ENCODE measurements around the gene CPSF7.

CPSF7 gene

DNA sequence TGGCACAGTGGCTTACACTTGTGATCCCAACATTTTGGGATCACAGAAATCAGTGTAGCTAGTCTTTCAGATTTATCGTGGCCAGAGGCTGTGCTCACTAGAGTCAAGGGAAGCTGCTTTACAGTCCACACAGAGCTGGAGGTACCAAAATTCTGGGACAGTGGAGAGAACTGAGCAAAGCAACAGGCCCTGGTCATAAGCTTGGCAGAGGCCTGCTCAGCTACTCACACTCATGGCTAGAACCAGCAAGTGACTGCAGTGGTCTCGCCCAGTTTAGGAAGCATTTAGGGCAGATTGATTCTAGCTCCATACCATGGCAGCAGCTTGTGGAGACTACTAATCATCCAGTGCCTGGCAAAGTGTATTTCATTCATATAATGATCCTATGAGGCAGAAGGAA, 28.6 kb downstream of the CPSF7 start:
- no CpG with 5 or more reads among the region's 2 CpGs for WGBS, 2 donors (ENCODE audit: extremely low coverage in 2 of 2, insufficient read length in 2 of 2, insufficient replicate concordance in 1 of 2)
- Histone ChIP-seq H3K9me3 (replicated peaks in 1 of 2; ENCODE audit: control insufficient read depth in 2 of 2, insufficient read depth in 1 of 2, low read depth in 1 of 2, low read length in 2 of 2) (no peaks in the 10 kb centered on the region), H2BK15ac (ENCODE audit: low read length) (no peak overlapping the region), H3K27ac (replicated peaks; ENCODE audit: low read length) (no peak overlapping the region), H3K4me2 (ENCODE audit: insufficient read depth, low read length, poor library complexity, severe bottlenecking) (no peak overlapping the region), H3K27me3 (ENCODE audit: control insufficient read depth in 3 of 3, insufficient read depth in 3 of 3, low read depth in 1 of 3, low read length in 3 of 3) (no peaks in the 10 kb centered on the region), H2AK5ac (ENCODE audit: low read depth, low read length) (no peak overlapping the region), H3K4me3 (ENCODE audit: low read length in 2 of 2) (no peak overlapping the region), H3K9ac (ENCODE audit: low read depth, low read length, poor library complexity) (no peak overlapping the region), H3K14ac (ENCODE audit: low read length) (no peak overlapping the region), H3K23ac (ENCODE audit: low read depth, low read length, poor library complexity) (no peak overlapping the region), H2BK12ac (ENCODE audit: low read length) (no peak overlapping the region), H2BK120ac (ENCODE audit: low read depth, low read length) (no peak overlapping the region), H3K18ac (ENCODE audit: low read length) (no peak overlapping the region), H2AFZ (ENCODE audit: low read length) (no peak overlapping the region), H3K4ac (ENCODE audit: low read length) (no peak overlapping the region), H3K79me1 (ENCODE audit: low read depth, low read length) (peaks cover 1% of the 10 kb centered on the region), H4K8ac (ENCODE audit: low read depth, low read length) (no peak overlapping the region), H2BK5ac (ENCODE audit: low read length) (no peak overlapping the region), H4K91ac (ENCODE audit: low read depth, low read length, poor library complexity) (no peak overlapping the region), H3K4me1 (ENCODE audit: control insufficient read depth in 2 of 2, insufficient read depth in 1 of 2, low read depth in 1 of 2, low read length in 2 of 2) (no peaks in the 10 kb centered on the region), H3K36me3 (replicated peaks in 1 of 2; ENCODE audit: control insufficient read depth in 2 of 2, insufficient read depth in 2 of 2, low read length in 2 of 2) (peaks cover 40 to 85% of the 10 kb centered on the region in 2 donors)
- no peak for DNase-seq (ENCODE audit: low spot score)

DNA sequence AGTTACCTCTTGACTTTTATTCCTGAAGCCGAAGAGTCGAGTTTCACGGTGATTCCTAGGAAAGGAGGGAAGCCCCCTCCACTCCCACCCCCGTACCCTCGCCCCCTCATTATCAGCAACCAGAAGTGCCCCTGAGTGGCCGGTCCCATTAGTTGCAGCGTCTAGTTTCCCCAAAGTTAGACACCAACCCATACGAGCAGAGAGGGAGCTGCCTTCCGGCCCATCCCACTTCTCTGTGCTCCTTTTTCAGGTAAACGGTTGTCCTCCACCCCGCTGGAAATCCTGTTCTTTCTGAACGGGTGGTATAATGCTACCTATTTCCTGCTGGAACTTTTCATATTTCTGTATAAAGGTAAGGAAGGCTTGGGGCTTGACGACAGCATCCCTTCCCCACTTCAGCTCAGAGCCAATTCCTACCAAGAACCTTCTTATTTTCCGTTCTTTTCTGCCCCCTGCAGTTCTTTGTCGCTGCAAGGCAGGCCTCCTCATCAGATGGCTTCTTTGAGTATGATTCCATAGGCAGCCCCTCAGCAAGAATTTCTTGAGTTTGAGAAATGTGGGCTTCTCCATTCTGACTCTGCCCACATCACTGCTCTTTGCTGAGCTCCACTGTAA, 36.7 kb downstream of the CPSF7 start:
- H2BK15ac ChIP-seq (ENCODE audit: low read length) = no peak overlapping the region
- no peak overlapping the region for H3K23ac ChIP-seq (ENCODE audit: low read depth, low read length, poor library complexity)
- peaks cover 0 to 2% (median 0%) of the 10 kb centered on the region in 3 experiments for H3K27me3 ChIP-seq (ENCODE audit: control insufficient read depth in 3 of 3, insufficient read depth in 3 of 3, low read depth in 1 of 3, low read length in 3 of 3)
- no peak overlapping the region for H2BK120ac ChIP-seq (ENCODE audit: low read depth, low read length)
- peak overlapping the region; percentile 93 for H3K9ac ChIP-seq (ENCODE audit: low read depth, low read length, poor library complexity)
- H3K4ac ChIP-seq (ENCODE audit: low read length) = no peak overlapping the region
- H2AK5ac ChIP-seq (ENCODE audit: low read depth, low read length) = no peak overlapping the region
- H2BK5ac ChIP-seq (ENCODE audit: low read length) = no peak overlapping the region
- no peak overlapping the region for H4K91ac ChIP-seq (ENCODE audit: low read depth, low read length, poor library complexity)
- peak overlapping the region; percentile 90 for H3K4me2 ChIP-seq (ENCODE audit: insufficient read depth, low read length, poor library complexity, severe bottlenecking)
- H3K14ac ChIP-seq (ENCODE audit: low read length) = no peak overlapping the region
- peak overlapping the region; percentile 92 for H2AFZ ChIP-seq (ENCODE audit: low read length)
- no peak overlapping the region for H4K8ac ChIP-seq (ENCODE audit: low read depth, low read length)
- H3K36me3 ChIP-seq (replicated peaks in 1 of 2; ENCODE audit: control insufficient read depth in 2 of 2, insufficient read depth in 2 of 2, low read length in 2 of 2) = peaks cover 9 to 34% of the 10 kb centered on the region in 2 donors
- H3K27ac ChIP-seq (replicated peaks; ENCODE audit: low read length) = no peak overlapping the region
- DNase-seq (ENCODE audit: low spot score) = peak; percentile 11
- no peaks in the 10 kb centered on the region for H3K79me1 ChIP-seq (ENCODE audit: low read depth, low read length)
- WGBS, 2 donors (ENCODE audit: extremely low coverage in 2 of 2, insufficient read length in 2 of 2, insufficient replicate concordance in 1 of 2) = no CpG with 5 or more reads among the region's 15 CpGs
- peaks cover 3 to 8% of the 10 kb centered on the region in 2 donors for H3K9me3 ChIP-seq (replicated peaks in 1 of 2; ENCODE audit: control insufficient read depth in 2 of 2, insufficient read depth in 1 of 2, low read depth in 1 of 2, low read length in 2 of 2)
- peak overlapping the region; percentile 77 to 87 for H3K4me3 ChIP-seq (ENCODE audit: low read length in 2 of 2)
- H2BK12ac ChIP-seq (ENCODE audit: low read length) = no peak overlapping the region
- H3K4me1 ChIP-seq (ENCODE audit: control insufficient read depth in 2 of 2, insufficient read depth in 1 of 2, low read depth in 1 of 2, low read length in 2 of 2) = peaks cover 0 to 2% of the 10 kb centered on the region in 2 donors
- H3K18ac ChIP-seq (ENCODE audit: low read length) = no peak overlapping the region

- Histone ChIP-seq H2BK15ac (ENCODE audit: low read length) (no peak overlapping the region), H2BK120ac (ENCODE audit: low read depth, low read length) (no peak overlapping the region), H3K79me1 (ENCODE audit: low read depth, low read length) (no peaks in the 10 kb centered on the region), H3K4me3 (ENCODE audit: low read length in 2 of 2) (no peak overlapping the region), H3K18ac (ENCODE audit: low read length) (no peak overlapping the region), H4K8ac (ENCODE audit: low read depth, low read length) (no peak overlapping the region), H3K9ac (ENCODE audit: low read depth, low read length, poor library complexity) (no peak overlapping the region), H3K27me3 (ENCODE audit: control insufficient read depth in 3 of 3, insufficient read depth in 3 of 3, low read depth in 1 of 3, low read length in 3 of 3) (peaks cover 0 to 2% (median 0%) of the 10 kb centered on the region in 3 experiments), H3K4me1 (ENCODE audit: control insufficient read depth in 2 of 2, insufficient read depth in 1 of 2, low read depth in 1 of 2, low read length in 2 of 2) (peaks cover 0 to 2% of the 10 kb centered on the region in 2 donors), H3K14ac (ENCODE audit: low read length) (no peak overlapping the region), H2AFZ (ENCODE audit: low read length) (no peak overlapping the region), H2BK12ac (ENCODE audit: low read length) (no peak overlapping the region), H3K9me3 (replicated peaks in 1 of 2; ENCODE audit: control insufficient read depth in 2 of 2, insufficient read depth in 1 of 2, low read depth in 1 of 2, low read length in 2 of 2) (peaks cover 3 to 8% of the 10 kb centered on the region in 2 donors), H3K36me3 (replicated peaks in 1 of 2; ENCODE audit: control insufficient read depth in 2 of 2, insufficient read depth in 2 of 2, low read length in 2 of 2) (peaks cover 3 to 12% of the 10 kb centered on the region in 2 donors), H3K27ac (replicated peaks; ENCODE audit: low read length) (no peak overlapping the region), H3K4me2 (ENCODE audit: insufficient read depth, low read length, poor library complexity, severe bottlenecking) (no peak overlapping the region), H3K4ac (ENCODE audit: low read length) (no peak overlapping the region), H2BK5ac (ENCODE audit: low read length) (no peak overlapping the region), H4K91ac (ENCODE audit: low read depth, low read length, poor library complexity) (no peak overlapping the region), H3K23ac (ENCODE audit: low read depth, low read length, poor library complexity) (no peak overlapping the region), H2AK5ac (ENCODE audit: low read depth, low read length) (no peak overlapping the region)
- no peak for DNase-seq (ENCODE audit: low spot score)
- no CpG with 5 or more reads among the region's 1 CpG for WGBS, 2 donors (ENCODE audit: extremely low coverage in 2 of 2, insufficient read length in 2 of 2, insufficient replicate concordance in 1 of 2)
Measured at GRCh38 chr11:61390161-61390560, 39.6 kb downstream of the CPSF7 start.

GRCh38 chr11:61384271-61385242, 45.2 kb downstream of the CPSF7 start:
- no peak for DNase-seq (ENCODE audit: low spot score)
- WGBS, 2 donors (ENCODE audit: extremely low coverage in 2 of 2, insufficient read length in 2 of 2, insufficient replicate concordance in 1 of 2) = no CpG with 5 or more reads among the region's 15 CpGs

More at GRCh38 chr11:61384271-61385242, 45.2 kb downstream of the CPSF7 start:
- Histone ChIP-seq H3K4me2 (ENCODE audit: insufficient read depth, low read length, poor library complexity, severe bottlenecking) (no peak overlapping the region), H4K91ac (ENCODE audit: low read depth, low read length, poor library complexity) (no peak overlapping the region), H3K4me3 (ENCODE audit: low read length in 2 of 2) (peak overlapping the region in 1 of 2 donors; percentile 38), H2AK5ac (ENCODE audit: low read depth, low read length) (no peak overlapping the region), H3K27me3 (ENCODE audit: control insufficient read depth in 3 of 3, insufficient read depth in 3 of 3, low read depth in 1 of 3, low read length in 3 of 3) (no peaks in the 10 kb centered on the region), H3K4ac (ENCODE audit: low read length) (no peak overlapping the region), H3K9ac (ENCODE audit: low read depth, low read length, poor library complexity) (no peak overlapping the region), H3K9me3 (replicated peaks in 1 of 2; ENCODE audit: control insufficient read depth in 2 of 2, insufficient read depth in 1 of 2, low read depth in 1 of 2, low read length in 2 of 2) (no peaks in the 10 kb centered on the region), H3K27ac (replicated peaks; ENCODE audit: low read length) (no peak overlapping the region), H3K36me3 (replicated peaks in 1 of 2; ENCODE audit: control insufficient read depth in 2 of 2, insufficient read depth in 2 of 2, low read length in 2 of 2) (peaks cover 10 to 12% of the 10 kb centered on the region in 2 donors), H2AFZ (ENCODE audit: low read length) (no peak overlapping the region), H3K4me1 (ENCODE audit: control insufficient read depth in 2 of 2, insufficient read depth in 1 of 2, low read depth in 1 of 2, low read length in 2 of 2) (no peaks in the 10 kb centered on the region), H4K8ac (ENCODE audit: low read depth, low read length) (no peak overlapping the region), H2BK120ac (ENCODE audit: low read depth, low read length) (no peak overlapping the region), H3K79me1 (ENCODE audit: low read depth, low read length) (no peaks in the 10 kb centered on the region), H2BK5ac (ENCODE audit: low read length) (peak overlapping the region; percentile 25), H2BK15ac (ENCODE audit: low read length) (no peak overlapping the region), H2BK12ac (ENCODE audit: low read length) (no peak overlapping the region), H3K14ac (ENCODE audit: low read length) (no peak overlapping the region), H3K18ac (ENCODE audit: low read length) (no peak overlapping the region), H3K23ac (ENCODE audit: low read depth, low read length, poor library complexity) (peak overlapping the region; percentile 85)

All from neuronal stem cell (in vitro differentiated cells).